SK-N-DZ (cell line): ENCODE results near the gene MCFD2.

Experiments
- small RNA-seq, 2 experiments: library from RNA; depleted of rRNA; stranded (forward); fragments of <200 nt; gene quantifications; one replicate each; pipeline ENCODE3, GENCODE V24; 2014

The MCFD2 gene

Small RNAs within 50 kb of the gene (small RNA-seq; reads per million reads assigned to genes)
- 0 reads per million in 2 experiments for gene AC093732.2
